ENCODE measurements around the gene BCAP31. TPM values are rescaled to one million over a fixed set of nuclear protein-coding genes. Genes with fewer than 3 reads are reported as not detected.
"Not testable (repeated sequence)": the region's sequence is repeated elsewhere in the genome, so short reads cannot be mapped to it uniquely, and the experiment has no call there.

BCAP31 gene
- total RNA-seq, 4 donors from 2014 or later: 99.0 to 126 (median 114) TPM

DNA sequence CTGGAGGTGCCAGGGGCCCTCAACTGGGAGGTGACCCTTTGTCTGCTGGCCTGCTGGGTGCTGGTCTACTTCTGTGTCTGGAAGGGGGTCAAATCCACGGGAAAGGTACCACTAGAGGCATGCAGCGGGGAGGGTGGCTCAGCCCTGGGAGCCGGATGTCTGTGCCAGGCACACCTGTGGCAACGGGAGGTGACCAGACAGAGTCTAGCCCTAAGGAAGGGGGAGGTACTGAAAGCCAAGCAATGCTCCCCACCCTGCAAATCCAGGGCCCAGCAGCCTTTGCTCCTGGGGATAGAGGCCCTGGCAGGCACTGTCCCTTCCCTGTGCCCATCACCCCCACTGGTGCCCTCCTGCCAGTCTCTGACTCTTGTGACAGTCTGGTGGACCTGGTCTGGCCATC, 32.2 kb downstream of the BCAP31 start:
- WGBS, 2 donors: 66% methylated on average over 4 of the region's 4 CpGs; no CpG with 5 or more reads in 1 of the 2 donors
- TF ChIP-seq, protein P1, sequence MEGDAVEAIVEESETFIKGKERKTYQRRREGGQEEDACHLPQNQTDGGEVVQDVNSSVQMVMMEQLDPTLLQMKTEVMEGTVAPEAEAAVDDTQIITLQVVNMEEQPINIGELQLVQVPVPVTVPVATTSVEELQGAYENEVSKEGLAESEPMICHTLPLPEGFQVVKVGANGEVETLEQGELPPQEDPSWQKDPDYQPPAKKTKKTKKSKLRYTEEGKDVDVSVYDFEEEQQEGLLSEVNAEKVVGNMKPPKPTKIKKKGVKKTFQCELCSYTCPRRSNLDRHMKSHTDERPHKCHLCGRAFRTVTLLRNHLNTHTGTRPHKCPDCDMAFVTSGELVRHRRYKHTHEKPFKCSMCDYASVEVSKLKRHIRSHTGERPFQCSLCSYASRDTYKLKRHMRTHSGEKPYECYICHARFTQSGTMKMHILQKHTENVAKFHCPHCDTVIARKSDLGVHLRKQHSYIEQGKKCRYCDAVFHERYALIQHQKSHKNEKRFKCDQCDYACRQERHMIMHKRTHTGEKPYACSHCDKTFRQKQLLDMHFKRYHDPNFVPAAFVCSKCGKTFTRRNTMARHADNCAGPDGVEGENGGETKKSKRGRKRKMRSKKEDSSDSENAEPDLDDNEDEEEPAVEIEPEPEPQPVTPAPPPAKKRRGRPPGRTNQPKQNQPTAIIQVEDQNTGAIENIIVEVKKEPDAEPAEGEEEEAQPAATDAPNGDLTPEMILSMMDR (IDR thresholded peaks at IDR 0.05): no peak
- TF ChIP-seq EP300 (IDR thresholded peaks at IDR 0.05): no peak
- H3K36me3 ChIP-seq: peaks cover 0 to 22% (median 0%) of the 10 kb centered on the region in 3 donors
- H3K27me3 ChIP-seq: no peaks in the 10 kb centered on the region
- H3K4me1 ChIP-seq: peaks cover 0 to 12% (median 0%) of the 10 kb centered on the region in 4 donors
- DNase-seq (ENCODE audit: low spot score in 2 of 2): no peak
- no peak overlapping the region for H3K27ac ChIP-seq
- no peaks in the 10 kb centered on the region for H3K9me3 ChIP-seq
- H3K4me3 ChIP-seq: no peak overlapping the region

DNA sequence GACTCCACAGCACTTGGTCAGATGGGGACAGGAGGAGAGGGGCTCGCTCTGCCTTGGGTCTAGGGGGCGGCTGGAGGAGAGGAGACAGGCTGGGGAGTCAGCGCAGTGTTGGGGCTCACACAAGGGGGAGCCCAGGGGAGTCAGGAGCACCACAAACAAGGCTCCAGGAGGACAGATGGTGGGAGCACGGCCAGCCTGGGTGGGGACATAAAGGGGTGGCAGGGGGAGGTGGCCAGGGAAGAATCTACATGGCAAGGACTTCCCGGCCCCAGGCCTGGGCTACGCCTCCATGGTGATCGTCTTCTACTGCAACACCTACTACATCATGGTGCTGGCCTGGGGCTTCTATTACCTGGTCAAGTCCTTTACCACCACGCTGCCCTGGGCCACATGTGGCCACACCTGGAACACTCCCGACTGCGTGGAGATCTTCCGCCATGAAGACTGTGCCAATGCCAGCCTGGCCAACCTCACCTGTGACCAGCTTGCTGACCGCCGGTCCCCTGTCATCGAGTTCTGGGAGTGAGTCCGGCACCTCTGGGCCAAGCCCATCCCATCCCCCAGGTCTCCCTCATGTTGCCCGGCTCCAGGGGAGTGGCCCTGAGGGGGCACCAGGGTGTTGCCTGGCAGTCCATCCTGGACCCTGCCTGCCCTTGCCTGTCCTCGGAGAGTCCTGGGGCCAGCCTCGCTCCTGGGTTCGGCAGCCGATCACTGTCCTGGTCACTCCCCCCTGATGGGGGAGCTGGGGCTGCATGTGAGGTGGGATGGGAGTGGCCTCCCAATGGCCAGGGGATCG, 33.0 kb downstream of the BCAP31 start:
- peaks cover 0 to 14% (median 0%) of the 10 kb centered on the region in 4 donors for H3K4me1 ChIP-seq
- not testable (repeated sequence) for H3K4me3 ChIP-seq; H3K27me3 ChIP-seq; H3K9me3 ChIP-seq; DNase-seq (ENCODE audit: low spot score in 2 of 2); H3K27ac ChIP-seq
- H3K36me3 ChIP-seq: peaks cover 0 to 18% (median 0%) of the 10 kb centered on the region in 3 donors
- WGBS, 2 donors: 84 to 95% methylated on average over 4 to 15 of the region's 21 CpGs

DNA sequence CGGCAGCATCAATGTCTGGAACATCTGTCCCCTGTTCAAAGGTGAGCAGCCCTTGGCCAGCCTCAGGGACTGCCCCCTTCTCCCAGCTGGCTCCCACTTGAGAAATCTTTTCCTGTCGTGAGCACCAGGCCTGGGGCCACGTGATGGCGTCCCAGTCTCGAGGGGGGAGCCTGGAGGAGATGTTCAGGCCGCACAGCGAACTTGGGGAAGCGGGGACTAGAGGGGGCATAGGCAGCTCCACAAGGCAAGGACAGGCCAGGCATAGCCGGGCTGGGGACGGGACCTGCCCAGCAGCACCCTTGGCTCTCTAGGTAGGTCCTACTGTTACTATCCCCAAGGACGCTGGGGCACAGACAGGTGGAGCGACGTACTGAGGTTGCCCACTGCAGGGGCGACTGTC, 33.7 kb downstream of the BCAP31 start:
- no peak for DNase-seq (ENCODE audit: low spot score in 2 of 2)
- peaks cover 0 to 18% (median 0%) of the 10 kb centered on the region in 3 donors for H3K36me3 ChIP-seq
- 78 to 89% methylated on average over 8 to 12 of the region's 14 CpGs for WGBS, 2 donors
- H3K9me3 ChIP-seq: no peaks in the 10 kb centered on the region
- peaks cover 0 to 14% (median 0%) of the 10 kb centered on the region in 4 donors for H3K4me1 ChIP-seq
- TF ChIP-seq POLR2A (IDR thresholded peaks at IDR 0.05) (no peak), EP300 (IDR thresholded peaks at IDR 0.05) (no peak)
- TF ChIP-seq, protein P1 (IDR thresholded peaks at IDR 0.05): no peak
- H3K4me3 ChIP-seq: no peak overlapping the region
- H3K27ac ChIP-seq: peak overlapping the region in 2 of 4 donors; percentile 72 to 88
- no peaks in the 10 kb centered on the region for H3K27me3 ChIP-seq

DNA sequence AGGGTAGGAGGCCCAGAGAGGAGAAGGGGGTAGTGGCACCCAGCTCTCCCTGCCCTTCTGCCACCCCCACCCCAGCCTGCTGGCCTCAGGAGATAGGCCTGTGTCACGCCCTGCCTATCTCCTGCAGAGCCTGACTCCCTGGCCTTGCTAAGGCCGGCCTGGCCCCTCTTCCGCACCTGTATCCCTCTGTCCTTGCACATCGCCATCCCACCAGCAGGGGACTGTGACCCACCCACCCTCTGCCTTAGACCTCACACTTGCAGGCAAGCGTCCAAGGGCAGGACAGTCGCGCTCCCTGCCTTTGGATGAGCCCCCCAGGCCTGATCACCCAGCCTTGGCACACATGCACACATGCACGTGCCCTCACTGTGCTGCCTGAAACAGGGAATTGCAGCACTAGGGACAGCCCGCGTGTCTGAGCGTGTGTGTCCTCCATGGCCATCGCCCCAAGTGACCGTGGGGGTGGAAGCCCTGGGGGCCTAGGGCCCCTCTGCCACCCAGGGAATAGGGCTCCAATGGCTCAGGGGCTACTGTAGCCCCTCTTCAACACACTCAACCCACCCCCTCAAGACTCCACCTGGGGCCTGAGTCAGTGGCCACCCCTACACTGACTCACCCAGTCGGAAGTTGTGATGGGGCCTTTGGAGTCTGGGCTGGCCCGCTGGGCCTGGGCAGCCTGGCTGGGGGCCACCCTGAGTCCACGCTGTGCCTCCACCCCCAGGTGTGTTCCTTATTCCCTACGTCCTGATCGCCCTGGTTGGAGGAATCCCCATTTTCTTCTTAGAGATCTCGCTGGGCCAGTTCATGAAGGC, 34.3 kb downstream of the BCAP31 start:
- H3K27me3 ChIP-seq: no peaks in the 10 kb centered on the region
- peaks cover 0 to 13% (median 0%) of the 10 kb centered on the region in 3 donors for H3K36me3 ChIP-seq
- 48 to 86% methylated on average over 9 to 17 of the region's 19 CpGs for WGBS, 2 donors
- H3K27ac ChIP-seq: peak overlapping the region in 3 of 4 donors; percentile 65 to 88 (median 72)
- no peak for DNase-seq (ENCODE audit: low spot score in 2 of 2)
- H3K9me3 ChIP-seq: no peaks in the 10 kb centered on the region
- TF ChIP-seq, protein P1 (IDR thresholded peaks at IDR 0.05): no peak
- peak overlapping the region in 3 of 4 donors; percentile 15 to 64 (median 23) for H3K4me3 ChIP-seq
- peaks cover 0 to 14% (median 0%) of the 10 kb centered on the region in 4 donors for H3K4me1 ChIP-seq

DNA sequence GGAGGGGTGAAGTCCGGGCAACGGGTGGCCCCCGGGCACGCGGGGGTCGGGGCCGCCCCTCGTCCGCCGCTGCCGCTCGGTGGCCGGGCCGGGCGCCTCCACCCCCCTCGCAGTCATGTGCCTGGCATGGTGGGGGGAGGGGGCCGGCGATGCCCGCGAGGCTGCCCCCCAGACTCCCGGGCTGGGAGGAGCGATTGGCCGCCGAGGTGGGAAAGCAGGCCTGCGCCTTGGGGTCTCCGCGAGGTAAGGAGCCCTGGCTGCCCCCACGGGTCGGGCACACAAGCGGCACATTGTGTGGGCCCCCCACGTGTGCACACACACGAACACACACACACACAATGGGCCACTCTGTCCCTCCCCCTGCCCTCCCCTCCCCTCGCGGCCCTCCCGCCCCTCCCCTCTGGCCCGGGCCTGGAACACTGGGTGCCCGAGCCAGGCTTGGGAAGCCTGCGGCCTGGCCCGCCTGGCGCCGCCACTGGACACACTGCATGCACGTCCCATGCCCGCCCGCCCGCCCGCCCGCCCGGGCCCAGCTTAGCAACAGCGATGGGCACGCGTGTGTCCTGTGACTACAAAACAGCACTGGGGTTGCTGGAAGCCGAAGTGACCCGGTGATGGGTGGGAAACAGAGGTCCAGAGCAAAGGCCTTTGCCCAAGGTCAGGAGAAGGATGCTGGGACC, 35.1 kb downstream of the BCAP31 start:
- H3K4me3 ChIP-seq: peak overlapping the region; percentile 15 to 64 (median 31)
- H3K27me3 ChIP-seq: no peaks in the 10 kb centered on the region
- TF ChIP-seq, protein P1 (IDR thresholded peaks at IDR 0.05): no peak
- TF ChIP-seq EP300 (IDR thresholded peaks at IDR 0.05) (no peak), POLR2A (IDR thresholded peaks at IDR 0.05) (no peak)
- H3K9me3 ChIP-seq: no peaks in the 10 kb centered on the region
- no peak for DNase-seq (ENCODE audit: low spot score in 2 of 2)
- peak overlapping the region; percentile 65 to 88 (median 74) for H3K27ac ChIP-seq
- peaks cover 0 to 14% (median 0%) of the 10 kb centered on the region in 4 donors for H3K4me1 ChIP-seq
- WGBS, 2 donors: 14 to 39% methylated on average over 7 to 12 of the region's 53 CpGs
- H3K36me3 ChIP-seq: peaks cover 0 to 5% (median 0%) of the 10 kb centered on the region in 3 donors

Data from tibial nerve (tissue), 4 donors.